HG03558 (cell line): ENCODE results near the gene MEOX1.

Experiments
- ATAC-seq: cut with Tn5 transposase; IDR thresholded peaks from one replicate; pipeline ENCODE4 v1.9.1; 2021; ENCODE audit warnings: moderate number of reproducible peaks; ENCODE audit not compliant: unreplicated experiment; ENCODE audit errors: extremely low read depth

The MEOX1 gene

DNA sequence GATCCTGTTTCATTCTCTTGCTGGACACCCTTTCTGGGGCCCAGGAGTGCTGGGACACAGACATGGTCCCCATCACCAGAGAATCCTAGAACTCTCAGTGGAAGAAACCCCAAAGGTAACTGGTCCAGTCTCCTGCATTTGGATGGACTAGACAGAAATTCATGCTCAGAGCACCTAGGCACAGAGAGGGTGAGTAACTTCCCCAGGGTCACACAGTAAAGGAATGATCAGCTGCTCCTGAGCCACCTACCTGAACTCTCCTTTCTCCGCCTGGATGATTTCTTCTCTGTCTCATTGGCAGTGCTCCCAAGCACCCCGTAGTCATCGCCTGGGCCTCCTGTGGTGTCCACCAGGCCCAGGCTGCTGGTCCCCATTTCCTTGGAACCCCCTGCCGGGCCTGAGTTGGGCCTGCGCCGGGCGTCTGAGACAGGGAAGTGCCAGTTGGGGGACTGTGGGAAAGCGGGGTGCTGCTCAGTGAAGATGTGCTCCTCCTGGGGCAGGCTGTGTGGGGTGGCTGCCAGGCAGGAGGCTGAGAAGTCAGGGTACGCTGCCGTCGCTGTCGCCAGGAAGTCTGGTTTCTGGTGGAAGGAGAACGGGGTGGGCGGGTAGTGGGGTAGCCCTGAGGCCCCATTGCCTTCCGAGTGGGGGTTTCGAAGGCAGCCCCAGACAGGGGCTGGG, 767 bp downstream of the MEOX1 start:
- ATAC-seq: no peak

- no peak for ATAC-seq
Observed at GRCh38 chr17:43659823-43660617, 1.7 kb downstream of the MEOX1 start.

GRCh38 chr17:43658900-43659299, 2.8 kb downstream of the MEOX1 start:
- no peak for ATAC-seq

GRCh38 chr17:43655693-43656255, 5.9 kb downstream of the MEOX1 start:
- ATAC-seq: no peak

DNA sequence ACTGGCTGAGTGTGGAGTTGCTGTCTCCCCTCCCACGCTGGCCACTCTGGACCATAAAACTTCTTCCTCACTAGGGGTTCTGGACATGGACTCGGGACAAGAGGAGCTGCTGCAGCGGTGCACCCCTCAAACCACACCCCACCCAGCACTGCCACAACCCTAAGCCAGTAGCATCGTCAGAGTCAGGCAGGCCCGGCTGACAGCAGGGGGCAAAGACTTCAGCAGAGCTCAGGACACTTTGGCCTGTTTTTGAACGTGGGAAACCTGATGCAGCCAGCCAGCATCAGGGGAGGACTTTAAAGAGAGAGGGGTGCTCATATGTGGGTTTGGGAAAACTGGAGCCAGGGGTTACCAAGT, 9.6 kb downstream of the MEOX1 start:
- ATAC-seq: no peak

DNA sequence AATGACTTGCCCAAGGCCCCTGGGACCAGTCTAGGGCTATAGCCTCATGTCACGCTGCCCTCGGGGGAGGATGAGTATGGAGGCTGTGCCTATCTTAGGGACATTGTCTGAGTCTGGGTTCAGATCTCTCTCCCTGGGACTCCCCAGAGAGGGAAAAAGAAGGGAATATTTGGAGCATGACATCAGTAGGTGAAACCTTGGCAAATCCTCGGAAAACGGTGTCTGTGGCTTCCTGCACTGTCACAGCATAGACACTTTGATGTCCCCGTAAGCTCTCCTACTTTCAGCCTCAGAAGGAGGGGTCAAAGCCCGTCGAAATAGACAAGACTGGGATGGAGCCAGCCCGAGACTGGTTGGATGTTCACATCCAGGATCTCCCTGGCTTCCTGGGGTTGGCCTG, 11.3 kb downstream of the MEOX1 start:
- ATAC-seq: no peak

DNA sequence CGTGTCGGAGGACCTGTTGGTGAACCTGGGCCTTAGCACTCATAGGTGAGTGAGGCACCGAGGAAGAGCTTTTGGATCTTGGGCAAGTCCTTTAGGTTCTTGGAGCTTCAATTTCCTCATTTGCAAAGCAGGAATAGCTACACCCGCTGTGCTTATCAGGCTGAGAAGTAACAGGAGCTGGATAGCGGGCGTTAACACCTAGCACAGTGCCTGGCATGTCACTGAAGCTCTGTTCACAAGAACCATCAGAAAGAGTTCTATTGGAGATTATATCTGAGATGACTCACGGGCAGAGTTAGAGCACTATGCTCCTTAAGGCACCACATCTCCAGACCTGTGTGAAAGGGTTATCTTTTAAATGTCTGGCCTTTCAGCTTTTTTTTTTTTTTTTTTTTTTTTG, 12.8 kb downstream of the MEOX1 start:
- ATAC-seq: no peak

GRCh38 chr17:43645765-43646481, 15.8 kb downstream of the MEOX1 start:
- ATAC-seq: no peak

DNA sequence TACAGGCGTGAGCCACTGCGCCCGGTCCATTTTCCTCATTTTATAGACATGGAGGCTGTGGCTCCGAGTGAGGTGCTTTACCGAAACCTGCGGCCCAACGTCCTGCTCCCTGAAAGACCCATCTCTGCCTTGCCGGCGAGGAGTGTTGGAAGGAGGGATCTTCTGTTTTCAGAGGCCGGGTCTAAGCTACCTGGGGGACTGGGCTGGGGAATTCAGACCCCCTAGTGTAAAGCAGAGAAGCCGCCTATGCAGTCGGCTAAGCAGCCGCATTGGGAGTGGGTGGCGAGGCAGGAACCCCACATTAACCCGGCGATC, 16.3 kb downstream of the MEOX1 start:
- no peak for ATAC-seq

- ATAC-seq: no peak
Observed at GRCh38 chr17:43644081-43644480, 17.6 kb downstream of the MEOX1 start.

GRCh38 chr17:43641416-43641815, 20.3 kb downstream of the MEOX1 start:
- no peak for ATAC-seq

- no peak for ATAC-seq
Observed at GRCh38 chr17:43640491-43641252, 21.1 kb downstream of the MEOX1 start.

DNA sequence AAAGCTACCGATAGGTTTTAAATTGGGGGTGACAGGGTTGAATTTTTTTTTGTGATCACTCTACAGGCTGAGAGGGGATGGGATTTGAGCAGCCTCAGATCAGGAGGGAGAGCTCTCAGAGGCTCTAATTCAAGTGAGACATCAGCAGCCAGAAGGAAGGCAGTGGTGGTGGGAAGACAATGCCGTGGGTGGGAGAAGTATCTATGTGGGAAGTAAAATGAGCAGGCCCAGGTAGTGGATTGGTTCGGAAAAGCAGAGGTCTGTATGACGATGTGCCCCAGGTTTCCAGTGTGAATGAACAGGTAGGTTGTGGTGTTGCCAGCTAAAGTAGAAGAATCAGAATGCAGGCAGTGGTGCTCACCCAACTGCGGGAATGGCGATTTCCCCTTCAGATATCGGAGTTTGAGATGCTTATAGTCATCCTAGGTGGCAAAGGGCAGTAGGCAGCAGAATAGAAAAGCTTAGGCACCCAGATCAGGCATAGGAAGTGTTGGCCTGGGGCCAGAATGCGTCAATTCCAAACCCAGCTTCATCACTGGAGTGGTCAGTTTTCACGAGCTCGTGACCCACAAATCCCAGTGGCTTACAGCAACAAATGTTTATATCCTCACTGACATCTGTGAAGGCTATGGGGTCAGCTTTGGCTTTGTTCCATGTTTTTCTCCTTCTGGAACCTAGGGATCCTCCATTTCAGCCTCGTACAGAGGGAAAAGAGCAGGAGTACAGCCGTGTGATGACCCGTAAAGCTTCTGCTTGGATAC, 24.0 kb downstream of the MEOX1 start:
- no peak for ATAC-seq

DNA sequence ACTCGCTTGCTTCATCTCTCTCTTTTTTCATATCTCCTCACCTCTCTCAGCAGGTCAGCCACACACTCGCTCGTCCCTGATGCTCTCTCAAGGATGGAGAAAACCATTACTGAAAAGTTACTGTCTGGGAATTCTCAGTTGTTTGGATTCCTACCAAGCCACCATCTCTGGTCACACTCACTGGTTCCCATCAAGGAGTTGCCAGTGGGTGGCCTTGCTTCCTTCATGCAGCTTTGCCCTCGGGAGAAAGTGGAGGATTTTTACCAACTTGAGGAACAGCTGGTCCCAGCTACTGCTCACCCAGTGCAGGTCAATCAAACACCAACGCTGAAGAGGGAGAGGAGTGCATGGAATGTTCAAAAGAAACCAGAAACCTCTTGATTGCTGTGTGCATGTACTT, 25.3 kb downstream of the MEOX1 start:
- no peak for ATAC-seq

GRCh38 chr17:43634591-43635125, 27.1 kb downstream of the MEOX1 start:
- no peak for ATAC-seq

DNA sequence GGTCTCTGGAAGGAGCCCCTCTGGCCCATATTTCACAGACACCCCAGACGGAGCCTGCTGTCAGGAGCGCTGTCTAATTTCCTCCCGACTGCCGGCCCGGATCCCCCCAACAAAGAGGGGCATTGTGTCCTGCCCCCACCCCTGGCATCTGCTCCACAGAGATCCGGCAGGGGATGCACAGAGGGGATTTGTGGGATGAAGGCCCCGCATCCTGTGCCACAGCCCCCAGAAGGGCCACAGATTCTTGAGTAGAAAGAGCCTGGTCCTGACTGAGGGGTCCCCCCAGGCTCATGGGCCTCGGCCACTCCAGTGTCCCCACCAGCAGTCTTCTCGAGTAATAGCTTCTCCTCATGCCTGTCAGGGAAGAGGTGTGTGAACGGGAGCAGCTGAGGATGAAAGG, 29.5 kb downstream of the MEOX1 start:
- no peak for ATAC-seq

- no peak for ATAC-seq
Observed at GRCh38 chr17:43631429-43631828, 30.3 kb downstream of the MEOX1 start.

DNA sequence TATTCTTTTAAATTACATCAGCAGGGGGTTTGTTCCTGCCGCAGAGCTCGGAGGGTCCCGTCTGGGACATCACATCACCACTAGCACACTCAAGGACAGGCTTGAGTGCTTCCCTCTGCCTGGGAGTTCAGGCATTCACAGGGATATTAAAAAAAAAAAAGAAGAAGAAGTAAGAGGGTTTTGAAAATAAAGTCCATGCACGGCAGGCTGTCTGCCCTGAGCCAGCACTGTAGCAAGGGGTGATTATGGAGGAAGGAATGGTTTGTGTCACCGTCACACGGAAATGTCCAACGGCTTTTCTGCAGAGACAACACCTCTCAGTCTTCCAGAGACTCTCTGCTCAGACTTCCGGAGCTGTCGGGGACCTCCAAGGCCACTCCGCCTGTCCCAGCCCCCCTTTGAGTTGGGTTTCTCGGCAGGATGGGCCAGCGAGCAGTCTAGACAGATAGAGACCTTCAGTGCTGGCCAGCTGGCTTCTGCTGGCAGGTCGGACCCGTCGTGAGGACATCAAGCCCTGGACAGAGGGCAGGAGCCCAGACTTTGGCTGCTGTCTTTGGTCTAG, 33.6 kb downstream of the MEOX1 start:
- no peak for ATAC-seq

DNA sequence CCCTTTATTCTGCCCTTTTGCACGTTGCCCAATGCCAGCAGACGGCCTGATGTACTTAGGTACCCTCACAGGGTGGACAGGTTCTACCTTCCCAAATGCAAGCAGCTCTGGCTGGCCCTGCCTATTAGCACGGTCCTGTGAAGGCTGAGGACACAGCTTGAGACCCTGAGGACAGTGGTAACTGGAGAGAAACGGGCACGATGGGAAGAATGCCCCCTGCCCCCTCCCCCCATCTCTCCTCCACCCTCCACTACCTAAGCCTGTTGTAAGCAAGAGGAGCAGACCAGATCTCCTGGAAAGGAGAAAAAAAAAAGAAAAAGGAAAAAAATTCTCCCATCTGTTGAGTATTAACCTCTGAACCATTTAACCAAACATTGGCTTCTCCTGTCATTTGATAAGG, 34.1 kb downstream of the MEOX1 start:
- no peak for ATAC-seq
